Measurements from ENCODE around the gene SCLY.
"Not testable (repeated sequence)": the region's sequence is repeated elsewhere in the genome, so short reads cannot be mapped to it uniquely, and the experiment has no call there.

SCLY gene, protein sequence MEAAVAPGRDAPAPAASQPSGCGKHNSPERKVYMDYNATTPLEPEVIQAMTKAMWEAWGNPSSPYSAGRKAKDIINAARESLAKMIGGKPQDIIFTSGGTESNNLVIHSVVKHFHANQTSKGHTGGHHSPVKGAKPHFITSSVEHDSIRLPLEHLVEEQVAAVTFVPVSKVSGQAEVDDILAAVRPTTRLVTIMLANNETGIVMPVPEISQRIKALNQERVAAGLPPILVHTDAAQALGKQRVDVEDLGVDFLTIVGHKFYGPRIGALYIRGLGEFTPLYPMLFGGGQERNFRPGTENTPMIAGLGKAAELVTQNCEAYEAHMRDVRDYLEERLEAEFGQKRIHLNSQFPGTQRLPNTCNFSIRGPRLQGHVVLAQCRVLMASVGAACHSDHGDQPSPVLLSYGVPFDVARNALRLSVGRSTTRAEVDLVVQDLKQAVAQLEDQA

DNA sequence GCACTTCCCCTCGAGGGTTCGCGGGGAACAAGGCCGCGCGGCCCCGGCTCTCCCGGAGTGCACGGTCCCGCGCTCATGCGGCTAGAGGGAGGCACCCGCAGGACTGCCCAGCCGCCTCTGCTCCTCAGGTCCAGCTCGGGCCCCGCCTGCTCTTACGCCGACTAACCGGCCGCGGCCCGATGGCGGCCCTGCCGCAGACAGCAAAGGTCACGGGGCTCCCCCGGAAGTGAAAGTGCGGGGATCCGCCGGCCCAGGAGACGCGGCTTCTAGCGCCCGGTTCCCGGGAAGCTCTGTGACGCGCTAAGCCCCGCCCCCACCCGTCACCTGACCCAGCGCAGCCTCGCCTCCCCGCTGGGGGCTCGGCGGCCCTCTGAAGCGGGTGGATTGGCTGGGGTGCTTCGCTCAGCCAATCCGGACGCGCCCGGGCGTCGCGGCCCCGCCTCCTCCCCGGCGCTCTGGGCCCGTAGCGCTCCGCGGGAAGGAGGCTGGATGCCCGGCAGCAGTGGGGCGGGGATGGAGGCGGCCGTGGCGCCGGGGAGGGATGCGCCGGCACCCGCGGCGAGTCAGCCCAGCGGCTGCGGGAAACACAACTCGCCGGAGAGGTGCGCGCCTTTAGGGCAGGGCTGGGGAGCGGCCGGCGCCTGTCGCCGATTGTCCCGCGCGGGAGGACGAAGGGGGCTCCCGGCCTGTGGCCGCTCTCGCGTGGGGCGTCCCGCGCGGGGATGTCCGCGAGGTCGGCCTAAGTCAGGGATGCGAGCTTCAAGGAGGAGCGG, at the start of gene SCLY:
SCLY (plus strand) TSS at position 460 of the 773 bp plus-strand sequence; CDS start at position 514, 54 bp downstream.
- DNase-seq = peak; percentile 96 to 97

DNA sequence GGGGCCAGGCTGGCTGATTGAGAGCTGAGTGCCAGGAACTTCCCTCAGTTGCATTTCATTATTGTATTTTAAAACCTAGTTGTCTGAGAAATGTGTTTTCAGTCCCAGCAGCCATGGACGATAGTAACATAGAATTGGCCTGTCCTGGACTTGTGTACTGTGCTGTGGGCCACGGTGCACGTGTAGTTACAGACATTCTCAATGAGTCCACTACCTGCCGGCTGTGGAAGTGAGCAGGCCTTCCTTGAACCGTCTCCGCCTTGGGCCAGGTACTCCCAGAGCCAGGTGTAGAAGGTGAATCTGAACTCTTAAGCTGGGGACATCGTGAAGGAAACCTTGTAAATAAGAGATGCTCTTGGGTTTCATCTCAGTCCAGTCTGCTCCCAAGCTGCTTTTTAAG, 47.0 kb upstream of the SCLY start:
- no peak for DNase-seq

DNA sequence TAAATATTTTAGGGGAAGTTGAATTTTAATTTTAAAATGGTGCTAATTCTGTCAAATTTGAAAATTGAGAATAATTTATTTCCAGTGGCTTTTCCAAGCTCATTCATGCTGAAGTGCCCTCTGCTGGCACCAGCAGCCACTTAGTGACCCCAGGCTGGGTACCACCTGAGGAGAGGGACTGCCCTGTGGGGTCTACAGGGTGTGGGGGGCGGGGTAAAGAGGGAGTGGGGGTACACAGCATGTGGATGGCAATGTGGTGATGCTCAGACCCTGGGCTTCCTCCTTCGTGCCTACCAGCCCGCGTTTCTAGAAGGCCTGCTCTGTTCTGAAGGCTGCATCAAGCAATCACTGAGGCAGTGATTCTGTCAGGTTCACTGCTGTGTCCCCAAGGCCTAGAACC, 45.1 kb upstream of the SCLY start:
- no peak for DNase-seq

DNA sequence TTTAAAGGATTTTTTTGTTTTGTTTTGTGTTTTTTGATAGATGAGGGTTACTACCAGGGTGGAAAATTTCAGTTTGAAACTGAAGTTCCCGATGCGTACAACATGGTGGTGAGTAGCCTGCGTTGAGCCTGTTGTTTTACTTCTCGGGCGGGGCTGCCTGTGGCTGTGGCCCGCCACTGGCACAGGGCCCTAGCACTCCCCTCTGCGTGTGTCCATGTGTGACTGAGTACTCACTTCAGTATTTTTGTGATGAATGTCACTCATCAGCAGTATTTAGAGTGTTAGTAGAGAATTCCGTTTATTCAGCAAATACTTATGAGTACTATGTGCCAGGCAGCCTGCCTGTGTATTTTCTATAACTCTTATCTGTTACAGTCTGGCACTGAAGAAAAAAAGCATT, 44.3 kb upstream of the SCLY start:
- no peak for DNase-seq

DNA sequence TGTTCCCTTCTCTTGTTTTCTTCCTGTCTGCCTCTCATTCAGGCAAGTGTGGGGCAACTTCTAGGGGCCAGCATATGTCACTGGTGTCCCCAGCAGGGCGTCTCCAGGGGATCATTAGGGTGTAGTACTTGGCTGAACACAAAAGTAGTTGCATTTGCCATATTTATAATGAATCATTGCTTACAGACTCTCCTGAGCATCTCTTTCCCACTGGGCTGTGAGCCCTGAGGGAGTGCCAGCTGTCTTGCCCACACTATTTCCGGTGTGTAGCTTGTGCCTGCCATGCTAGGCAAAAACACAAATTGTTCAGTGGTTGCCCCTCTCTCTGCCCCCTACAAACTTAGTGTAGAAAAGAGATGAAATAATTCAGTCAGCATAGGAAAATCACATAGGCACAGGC, 40.8 kb upstream of the SCLY start:
- peak in 1 of 2 experiments; percentile 3 for DNase-seq

DNA sequence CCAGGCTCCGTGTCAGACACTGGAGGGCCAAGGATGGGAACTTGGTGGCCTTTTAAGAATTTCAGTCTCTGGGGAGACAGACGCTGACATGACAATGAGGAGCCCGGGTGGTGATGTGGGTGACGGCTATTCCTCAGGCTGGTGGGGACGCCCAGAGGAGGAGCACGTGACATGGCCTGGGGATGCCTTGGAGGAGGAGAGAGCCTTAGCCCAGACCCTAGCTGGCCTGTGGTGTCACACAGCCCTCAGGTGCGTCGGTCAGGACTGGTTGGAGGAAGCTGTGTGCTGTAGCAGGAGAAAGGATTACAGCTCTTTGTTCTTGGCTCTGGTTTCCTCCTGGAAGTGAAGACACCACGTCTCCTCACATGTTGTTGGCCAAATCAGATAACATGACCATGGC, 40.0 kb upstream of the SCLY start:
- peak in 1 of 2 experiments; percentile 11 for DNase-seq

DNA sequence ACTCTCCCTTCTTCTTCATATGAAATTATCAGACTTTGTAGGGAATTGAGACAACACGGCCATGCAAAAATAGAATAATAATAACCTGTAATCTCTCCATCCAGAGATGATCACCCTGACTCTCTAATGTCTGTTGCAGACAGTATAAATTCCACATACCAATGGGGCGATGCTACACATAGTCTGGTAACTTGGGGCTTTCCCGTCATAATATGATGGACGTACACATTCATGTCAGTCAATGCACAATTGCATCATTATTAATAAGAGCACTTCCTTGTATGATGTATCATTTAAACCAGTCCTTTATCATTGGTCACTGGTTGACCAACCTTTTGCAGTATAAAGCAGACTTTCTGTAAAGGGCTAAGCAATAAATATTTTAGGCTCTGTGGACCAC, 39.5 kb upstream of the SCLY start:
- no peak for DNase-seq

DNA sequence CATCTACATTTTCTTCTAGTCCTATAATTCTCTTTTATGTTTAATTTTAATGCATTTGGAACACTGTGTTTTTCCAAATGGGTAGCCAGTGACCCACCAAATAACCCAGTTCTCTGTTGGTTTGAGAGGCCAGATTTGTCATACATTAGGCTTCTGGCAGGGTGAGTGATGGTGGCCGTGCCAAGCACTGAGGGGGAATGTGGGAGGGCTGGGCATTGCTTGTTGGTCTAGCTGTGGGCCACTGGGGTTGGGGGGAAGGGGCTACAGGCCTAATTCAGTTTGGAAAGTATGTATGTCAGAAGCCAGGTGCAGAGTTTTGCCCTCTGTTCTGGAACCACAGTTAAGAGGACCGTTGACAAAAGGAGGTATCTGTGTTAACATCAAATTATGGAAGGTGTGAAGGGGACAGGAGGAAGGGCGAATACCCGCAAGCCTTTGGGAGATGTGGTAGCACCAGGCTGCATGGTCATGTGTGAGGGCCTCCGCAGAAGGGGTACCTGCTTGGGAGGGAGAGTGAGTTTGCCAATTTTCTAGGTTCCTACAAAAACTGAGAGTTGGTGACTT, 38.1 kb upstream of the SCLY start:
- peak in 1 of 2 experiments; percentile 3 for DNase-seq

DNA sequence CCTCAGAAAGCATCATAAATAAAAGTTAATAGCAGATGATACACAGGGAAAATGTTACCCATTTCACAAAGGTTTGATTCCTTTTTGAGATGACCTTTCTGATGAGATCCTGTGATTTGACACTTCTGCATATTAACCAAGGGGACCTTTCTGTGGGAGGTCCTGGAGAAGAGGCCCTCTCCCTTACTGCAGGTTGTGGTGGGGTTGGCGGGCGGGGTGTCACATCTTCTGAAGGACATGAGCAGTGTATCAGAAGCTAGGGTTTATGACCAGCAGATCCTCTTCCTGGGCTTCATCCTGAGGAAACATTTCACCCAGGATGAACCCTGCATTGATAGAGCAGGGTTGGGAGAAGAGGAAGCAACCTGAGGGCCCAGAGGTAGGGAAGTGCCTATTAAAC, 37.2 kb upstream of the SCLY start:
- peak in 1 of 2 experiments; percentile 14 for DNase-seq

DNA sequence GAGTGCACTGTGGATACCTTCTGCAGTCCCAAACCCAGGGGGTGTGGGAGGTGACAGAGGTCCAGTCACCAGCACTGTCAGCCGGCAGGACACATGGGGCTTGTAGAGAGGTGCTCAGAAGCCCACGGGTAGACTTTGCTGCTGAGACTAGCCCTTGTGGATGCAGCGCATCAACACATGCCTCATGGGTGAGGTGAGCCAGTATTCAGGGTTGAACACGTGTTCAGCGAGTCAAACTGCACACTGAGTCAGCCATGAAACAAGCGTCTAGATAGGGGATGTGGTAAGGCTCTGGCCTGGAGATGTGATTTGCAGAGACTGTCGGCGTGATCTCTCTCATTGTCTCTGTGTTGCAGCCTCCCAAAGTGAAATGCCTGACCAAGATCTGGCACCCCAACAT, 35.8 kb upstream of the SCLY start:
- peak; percentile 57 to 67 for DNase-seq

DNA sequence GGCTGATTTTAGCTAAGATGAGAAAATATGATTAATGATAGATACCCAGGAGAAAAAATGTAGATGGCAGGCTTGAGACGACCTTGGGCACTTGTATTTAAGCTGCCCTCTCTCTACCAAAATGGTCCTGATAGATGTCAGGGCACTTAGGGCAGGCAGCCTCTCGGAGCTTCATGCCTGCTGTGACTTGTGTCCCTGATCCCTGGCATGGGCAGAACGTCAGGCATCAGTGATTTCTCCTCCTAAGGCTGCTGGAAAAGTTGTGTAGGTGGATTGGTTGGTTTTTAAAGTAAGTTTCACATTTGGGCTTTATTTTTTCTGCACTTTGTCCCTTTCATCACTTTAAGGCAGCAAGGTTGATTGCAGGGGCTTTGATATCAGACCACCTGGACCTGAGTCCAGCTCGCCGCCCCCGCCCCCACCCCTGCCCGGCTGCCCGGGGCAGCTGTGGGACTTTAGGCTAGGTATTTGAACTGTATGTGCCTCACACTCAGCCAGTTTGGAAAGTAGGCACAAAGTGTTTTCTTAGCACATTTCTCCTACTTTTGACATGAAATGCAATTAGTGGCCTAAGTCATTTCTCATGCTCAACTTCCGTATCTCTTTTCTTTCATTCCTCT, 35.0 kb upstream of the SCLY start:
- peak in 1 of 2 experiments; percentile 10 for DNase-seq

DNA sequence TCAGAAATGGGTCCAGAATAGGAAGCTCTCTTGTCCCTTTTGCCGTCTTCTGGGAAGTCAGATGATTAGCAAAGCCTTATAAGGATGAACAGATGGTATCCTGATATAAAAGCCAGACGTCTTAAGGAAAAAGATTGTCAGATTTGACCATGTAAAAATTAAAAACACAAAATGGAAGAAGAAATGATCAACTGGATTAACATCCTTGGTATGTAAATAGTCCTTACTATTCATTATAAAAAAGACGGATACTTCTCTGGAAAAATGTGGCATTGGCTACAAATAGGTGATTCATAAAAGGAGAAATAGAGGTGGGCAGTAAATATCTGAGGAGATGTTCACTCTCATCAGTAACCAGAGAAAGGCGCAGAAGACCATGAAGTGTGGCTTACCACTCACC, 33.7 kb upstream of the SCLY start:
- no peak for DNase-seq

DNA sequence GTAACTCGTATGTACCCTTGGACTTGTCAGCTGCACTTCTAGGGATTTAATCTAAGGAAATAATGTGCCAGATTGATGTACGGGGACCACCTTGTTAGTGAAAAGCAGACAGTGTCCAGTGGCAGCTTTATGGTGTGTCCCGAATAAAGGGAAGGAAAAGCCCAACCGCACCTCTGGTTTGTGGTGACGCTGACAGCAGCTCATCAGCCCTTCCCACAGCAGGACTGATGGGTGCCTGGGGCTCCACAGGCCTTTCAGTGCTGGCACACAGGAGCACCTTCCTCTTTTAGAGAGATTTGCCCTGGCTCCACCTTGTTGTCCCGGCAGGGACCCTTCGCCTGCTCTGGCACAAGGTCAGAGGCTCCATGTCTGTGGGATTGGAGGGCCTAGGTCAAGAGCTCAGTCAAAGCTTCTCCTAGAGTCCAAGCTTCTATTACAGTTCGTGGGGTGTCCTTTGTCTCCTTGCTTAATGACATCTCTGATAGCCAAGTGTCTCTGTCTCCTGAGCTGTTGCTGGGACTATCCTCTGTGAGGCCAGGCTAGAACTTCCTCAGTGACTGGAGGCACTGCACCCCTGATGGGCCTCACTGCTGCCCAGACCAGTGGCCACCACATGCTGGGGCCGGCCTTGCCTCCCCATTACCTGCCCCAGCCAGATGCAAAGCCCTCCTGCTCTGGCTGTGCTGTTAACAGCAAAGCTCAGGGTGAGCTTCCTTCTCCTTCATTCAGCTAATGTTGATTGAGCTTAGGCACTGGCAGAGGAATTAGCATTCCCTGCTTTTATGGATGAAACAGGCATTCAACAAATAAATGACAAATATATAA, 33.0 kb upstream of the SCLY start:
- DNase-seq = peak in 1 of 2 experiments; percentile 8

DNA sequence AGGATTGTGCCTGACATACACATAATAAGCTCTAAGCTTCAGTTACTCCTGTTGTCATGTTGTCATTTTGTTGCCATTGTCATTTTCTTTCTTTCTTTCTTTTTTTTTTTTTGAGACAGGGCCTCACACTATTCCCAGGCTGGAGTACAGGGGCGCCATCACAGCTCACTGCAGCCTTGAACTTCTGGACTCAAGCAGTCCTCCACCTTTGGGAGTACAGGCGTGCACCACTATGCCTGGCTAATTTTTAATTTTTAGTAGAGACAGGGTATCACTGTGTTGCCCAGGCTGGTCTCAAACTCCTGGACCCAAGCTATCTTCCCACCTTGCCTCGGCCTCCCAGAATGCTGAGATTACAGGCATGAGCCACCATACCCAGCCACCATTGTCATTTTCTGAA, 30.9 kb upstream of the SCLY start:
- DNase-seq = no peak

DNA sequence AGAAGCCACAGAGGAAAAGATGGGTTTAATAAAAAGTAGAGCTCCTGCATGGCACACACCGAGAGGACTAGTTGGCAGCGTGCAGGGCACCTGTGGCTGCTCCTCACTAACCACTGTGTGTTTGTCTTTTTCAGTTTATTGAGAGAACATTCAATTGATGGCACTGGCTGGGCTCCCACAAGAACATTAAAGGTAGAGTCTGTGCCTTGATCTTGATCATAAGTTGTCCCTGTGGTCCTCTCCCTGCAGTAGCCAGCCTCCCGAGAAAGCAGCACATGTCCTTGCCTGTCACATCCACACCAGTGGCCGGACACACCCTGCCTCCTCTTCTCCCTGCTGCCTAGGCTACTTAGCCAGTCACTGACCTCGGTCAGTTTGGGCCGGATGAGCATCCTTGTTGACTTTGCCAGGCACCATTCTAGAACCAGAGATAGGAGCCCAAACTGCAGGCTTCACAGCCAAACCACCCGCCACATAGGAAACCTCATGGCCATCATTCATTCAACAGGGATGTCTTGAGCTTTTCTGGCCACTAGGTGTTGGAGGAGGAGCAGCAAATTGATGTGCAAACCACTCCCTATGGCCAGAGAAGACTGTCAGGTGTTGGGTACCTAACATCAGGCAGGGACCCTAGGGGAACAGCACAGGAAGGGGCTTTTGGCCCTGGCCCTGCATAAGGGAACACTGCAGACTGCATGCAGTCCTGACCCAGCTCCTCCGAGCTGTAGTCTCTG, 30.2 kb upstream of the SCLY start:
- DNase-seq = peak in 1 of 2 experiments; percentile 14

DNA sequence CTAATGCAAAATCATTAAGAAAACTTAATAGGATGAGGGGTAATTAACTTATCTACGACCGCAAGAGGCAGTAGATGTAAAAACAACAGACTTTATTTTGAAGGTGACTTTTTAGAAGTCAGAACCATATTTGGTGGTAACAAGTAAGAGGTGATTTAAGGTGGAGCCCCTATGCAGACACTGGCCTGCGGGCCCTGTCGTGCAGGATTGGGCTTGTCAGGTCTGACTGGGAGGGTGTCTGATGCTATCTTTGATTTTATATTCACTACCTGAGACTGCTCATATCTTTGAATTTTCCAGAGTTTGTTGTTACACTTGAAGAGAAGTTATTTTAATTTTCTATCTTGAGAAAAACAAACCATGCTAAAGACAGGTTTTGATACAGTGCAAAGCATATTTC, 29.1 kb upstream of the SCLY start:
- no peak for DNase-seq

DNA sequence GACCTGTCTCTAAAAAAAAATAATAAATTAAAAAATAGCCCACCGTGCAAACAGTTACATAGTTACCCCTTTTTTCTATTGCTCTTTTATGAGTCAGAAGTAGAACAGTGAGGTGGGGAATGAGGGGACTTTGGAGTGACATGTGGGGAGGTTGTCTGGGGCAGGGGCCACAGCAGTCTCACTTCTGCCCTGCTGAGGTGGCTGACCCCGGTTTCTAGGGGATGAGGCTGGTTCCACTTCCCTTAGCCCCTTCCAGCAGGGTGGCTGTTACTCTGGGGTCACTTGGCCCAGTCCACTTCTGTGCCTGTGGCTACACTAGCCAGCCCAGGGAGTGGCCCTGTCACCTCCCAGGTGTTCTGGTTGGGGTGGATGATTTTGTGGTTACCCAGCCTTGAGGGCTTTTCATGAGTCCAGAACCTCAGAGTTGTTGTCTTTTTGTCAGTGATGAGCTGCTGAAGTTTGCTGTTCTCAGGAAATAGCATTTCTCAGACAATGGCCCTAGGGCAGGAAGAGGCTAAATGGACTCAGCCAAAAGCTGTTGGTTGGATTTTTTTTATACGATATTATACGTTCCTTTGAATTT, 28.0 kb upstream of the SCLY start:
- DNase-seq = peak in 1 of 2 experiments; percentile 13

DNA sequence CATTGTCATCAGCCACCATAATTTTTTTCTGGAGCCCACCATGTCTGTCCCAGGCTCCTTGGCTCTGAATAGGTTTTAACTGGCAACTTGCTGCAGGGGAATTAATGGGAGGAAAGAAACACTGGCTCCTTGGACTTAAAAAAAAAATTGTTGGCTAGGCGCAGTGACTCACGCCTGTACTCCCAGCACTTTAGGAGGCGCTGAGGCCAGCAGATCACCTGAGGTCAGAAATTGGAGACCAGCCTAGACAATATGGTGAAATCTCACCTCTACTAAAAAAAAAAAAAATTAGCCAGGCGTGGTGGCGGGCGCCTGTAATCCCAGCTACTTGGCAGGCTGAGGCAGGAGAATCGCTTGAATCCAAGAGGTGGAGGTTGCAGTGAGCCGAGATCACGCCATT, 26.8 kb upstream of the SCLY start:
- DNase-seq = not testable (repeated sequence)

DNA sequence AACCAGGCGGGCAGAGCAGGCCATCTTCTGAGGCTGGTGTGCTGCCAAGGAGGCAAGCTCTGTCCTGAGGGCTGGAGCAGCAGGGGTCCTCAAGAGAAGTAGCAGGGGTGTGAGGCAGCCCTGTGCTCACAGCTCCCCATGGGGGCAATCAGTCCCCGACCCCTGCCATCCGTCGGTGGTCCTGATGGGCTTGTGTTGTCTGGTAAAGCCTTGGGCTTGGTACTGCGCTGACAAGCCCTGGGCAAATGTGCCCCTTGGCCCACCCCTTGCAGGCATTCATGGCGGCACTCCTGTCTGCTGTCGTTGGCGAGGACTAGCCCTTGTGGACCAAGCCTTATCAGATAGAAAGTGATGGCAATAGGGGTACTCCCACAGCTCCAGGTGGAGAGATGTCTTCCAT, 22.6 kb upstream of the SCLY start:
- DNase-seq = no peak

DNA sequence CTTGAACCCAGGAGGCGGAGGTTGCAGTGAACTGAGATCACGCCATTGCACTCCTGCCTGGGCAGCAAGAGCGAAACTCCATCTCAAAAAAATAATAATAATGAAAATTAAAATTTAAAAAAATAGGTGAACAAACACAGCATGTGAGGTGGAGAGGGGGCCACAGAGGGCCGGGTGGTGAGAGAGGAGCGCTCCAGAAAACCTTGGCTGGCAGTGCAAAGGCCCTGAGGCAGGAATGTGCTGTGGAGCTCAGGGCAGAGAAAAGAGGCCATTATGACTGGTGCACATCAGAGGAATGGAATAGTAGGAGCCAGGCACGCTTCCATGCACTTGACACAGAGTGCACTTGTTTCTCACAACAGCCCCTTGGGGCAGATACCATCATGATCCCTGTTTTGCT, 21.6 kb upstream of the SCLY start:
- DNase-seq = peak in 1 of 2 experiments; percentile 1

DNA sequence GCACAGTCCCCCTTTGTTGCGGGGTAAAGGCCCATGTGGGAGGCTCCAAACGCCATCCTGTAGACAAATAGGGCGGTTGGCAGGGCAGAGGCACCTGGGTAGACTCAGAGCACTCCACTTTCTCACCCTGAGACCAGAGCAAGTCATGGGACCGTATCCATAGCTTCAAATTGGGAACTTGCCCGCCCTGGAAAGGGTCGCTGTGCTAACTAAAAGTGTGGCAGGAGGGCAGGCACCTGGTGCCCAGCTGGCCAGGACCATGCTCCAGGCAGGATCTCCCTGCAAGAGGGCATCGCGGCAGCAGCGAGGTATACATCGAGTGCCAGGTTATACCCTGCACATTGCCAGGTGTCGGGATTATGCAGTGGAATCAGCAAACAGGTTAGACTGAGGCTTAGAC, 20.8 kb upstream of the SCLY start:
- DNase-seq = no peak

All from activated T-cell treated with anti-CD3 and anti-CD28 coated beads, Interleukin-2, amount 50 U/mL, for 48 hours (primary cell).